Activated CD4-positive, alpha-beta T cell treated with anti-CD3 and anti-CD28 coated beads for 4 hours (primary cell): ENCODE results near the gene NRXN3.
"Not testable (repeated sequence)": the region's sequence is repeated elsewhere in the genome, so short reads cannot be mapped to it uniquely, and the experiment has no call there.

ENCODE experiments used
- DNase-seq, 2 donors: peaks; one replicate each; pipeline ENCODE4 v3.0.0-alpha.2; 2020

The NRXN3 gene

GRCh38 chr14:78501909-78502308 is 331.7 kb downstream of the NRXN3 start:
- DNase-seq = no peak

- DNase-seq = no peak
Observed at GRCh38 chr14:78508023-78508422, 337.9 kb downstream of the NRXN3 start.

- DNase-seq = no peak
Observed at GRCh38 chr14:78509516-78509915, 339.3 kb downstream of the NRXN3 start.

- DNase-seq = no peak
Observed at GRCh38 chr14:78512021-78512420, 341.8 kb downstream of the NRXN3 start.

GRCh38 chr14:78519863-78520262 is 349.7 kb downstream of the NRXN3 start:
- DNase-seq = no peak

- DNase-seq = no peak
Observed at GRCh38 chr14:78524196-78524595, 354.0 kb downstream of the NRXN3 start.

- DNase-seq = no peak
Observed at GRCh38 chr14:78524766-78525165, 354.6 kb downstream of the NRXN3 start.

- no peak for DNase-seq
Observed at GRCh38 chr14:78530078-78530477, 359.9 kb downstream of the NRXN3 start.

- DNase-seq = no peak
Observed at GRCh38 chr14:78534141-78534540, 364.0 kb downstream of the NRXN3 start.

- no peak for DNase-seq
Observed at GRCh38 chr14:78535041-78535440, 364.9 kb downstream of the NRXN3 start.

- not testable (repeated sequence) for DNase-seq
Observed at GRCh38 chr14:78541788-78542187, 371.6 kb downstream of the NRXN3 start.

GRCh38 chr14:78543433-78543832 is 373.3 kb downstream of the NRXN3 start:
- no peak for DNase-seq

GRCh38 chr14:78561074-78561473 is 390.9 kb downstream of the NRXN3 start:
- no peak for DNase-seq

GRCh38 chr14:78566026-78566858 is 396.1 kb downstream of the NRXN3 start:
- DNase-seq = peak; percentile 8 to 36

- no peak for DNase-seq
Observed at GRCh38 chr14:78566859-78567172, 396.6 kb downstream of the NRXN3 start.

- no peak for DNase-seq
Observed at GRCh38 chr14:78567343-78567742, 397.2 kb downstream of the NRXN3 start.

- not testable (repeated sequence) for DNase-seq
Observed at GRCh38 chr14:78573736-78574135, 403.6 kb downstream of the NRXN3 start.

GRCh38 chr14:78576437-78577166 is 406.4 kb downstream of the NRXN3 start:
- no peak for DNase-seq

GRCh38 chr14:78581229-78581628 is 411.1 kb downstream of the NRXN3 start:
- DNase-seq = no peak

- no peak for DNase-seq
Observed at GRCh38 chr14:78586681-78587080, 416.5 kb downstream of the NRXN3 start.

GRCh38 chr14:78588906-78589305 is 418.7 kb downstream of the NRXN3 start:
- DNase-seq = no peak

GRCh38 chr14:78592616-78593219 is 422.5 kb downstream of the NRXN3 start:
- DNase-seq = no peak

GRCh38 chr14:78593949-78594348 is 423.8 kb downstream of the NRXN3 start:
- DNase-seq = no peak

- no peak for DNase-seq
Observed at GRCh38 chr14:78595797-78596196, 425.6 kb downstream of the NRXN3 start.
